ACC112 (cell line): ENCODE measurements around the gene GOT2.
"Not testable (repeated sequence)": the region's sequence is repeated elsewhere in the genome, so short reads cannot be mapped to it uniquely, and the experiment has no call there.

Experiments used
- H2AFZ ChIP-seq: fragments of 200-600 bp; sonication (generic); one replicate; pipeline ENCODE4 v1.6.0; 2017; ENCODE audit warnings: antibody characterized with exemption, low read length; ENCODE audit not compliant: unreplicated experiment
- H3K27ac ChIP-seq: fragments of 200-600 bp; sonication (generic); 2 replicates; pipeline ENCODE4 v1.5.1; 2014; ENCODE audit warnings: low read depth, mild to moderate bottlenecking, antibody characterized with exemption, low read length, moderate library complexity
- H3K27me3 ChIP-seq: fragments of 200-600 bp; sonication (generic); 2 replicates; pipeline ENCODE4 v1.6.1; 2014; ENCODE audit warnings: mild to moderate bottlenecking, antibody characterized with exemption, low read length, moderate library complexity, mixed read lengths; ENCODE audit not compliant: insufficient read depth
- H3K36me3 ChIP-seq: fragments of 200-600 bp; sonication (generic); 2 replicates; pipeline ENCODE4 v1.6.1; 2016; ENCODE audit warnings: mild to moderate bottlenecking, antibody characterized with exemption, low read length, moderate library complexity, mixed read lengths; ENCODE audit not compliant: insufficient read depth
- H3K4me1 ChIP-seq: fragments of 200-600 bp; sonication (generic); one replicate; pipeline ENCODE4 v1.6.1; 2016; ENCODE audit warnings: low read length, mixed read lengths; ENCODE audit not compliant: insufficient read depth, unreplicated experiment, control insufficient read depth
- H3K4me3 ChIP-seq: fragments of 200-600 bp; sonication (generic); 2 replicates; pipeline ENCODE4 v1.5.1; 2014; ENCODE audit warnings: mild to moderate bottlenecking, low read depth, low read length
- H3K79me2 ChIP-seq: fragments of 200-600 bp; sonication (generic); one replicate; pipeline ENCODE4 v1.6.0; 2016; ENCODE audit warnings: low read length; ENCODE audit not compliant: control insufficient read depth, unreplicated experiment, insufficient read depth

Gene GOT2

GRCh38 chr16:58717994-58718393 is 16.1 kb downstream of the GOT2 start:
- H2AFZ ChIP-seq = no peak overlapping the region
- H3K27me3 ChIP-seq = no peaks in the 10 kb centered on the region
- H3K4me3 ChIP-seq = no peak overlapping the region
- no peaks in the 10 kb centered on the region for H3K79me2 ChIP-seq
- H3K27ac ChIP-seq = no peak overlapping the region
- H3K4me1 ChIP-seq = no peaks in the 10 kb centered on the region
- peaks cover 16% of the 10 kb centered on the region; the same call in 1 of the 2 replicates for H3K36me3 ChIP-seq

GRCh38 chr16:58716468-58716867 is 17.6 kb downstream of the GOT2 start:
- H3K27ac ChIP-seq = no peak overlapping the region
- no peak overlapping the region for H2AFZ ChIP-seq
- H3K36me3 ChIP-seq = peaks cover 15% of the 10 kb centered on the region; the same call in 1 of the 2 replicates
- H3K4me1 ChIP-seq = no peaks in the 10 kb centered on the region
- H3K79me2 ChIP-seq = no peaks in the 10 kb centered on the region
- no peaks in the 10 kb centered on the region for H3K27me3 ChIP-seq
- no peak overlapping the region for H3K4me3 ChIP-seq

- H3K4me1 ChIP-seq = no peaks in the 10 kb centered on the region
- no peak overlapping the region for H3K27ac ChIP-seq
- peaks cover 12% of the 10 kb centered on the region; the same call in 1 of the 2 replicates for H3K36me3 ChIP-seq
- no peaks in the 10 kb centered on the region for H3K79me2 ChIP-seq
- no peaks in the 10 kb centered on the region for H3K27me3 ChIP-seq
- no peak overlapping the region for H2AFZ ChIP-seq
- H3K4me3 ChIP-seq = no peak overlapping the region
These were observed 20.4 kb downstream of the GOT2 start for GRCh38 chr16:58713742-58714141.

- Histone ChIP-seq H3K27me3 (no peaks in the 10 kb centered on the region), H3K36me3 (peaks cover 12% of the 10 kb centered on the region), H3K27ac (no peak overlapping the region)
These were observed 24.8 kb downstream of the GOT2 start for GRCh38 chr16:58709333-58709732.

GRCh38 chr16:58699151-58699550 is 35.0 kb downstream of the GOT2 start:
- Histone ChIP-seq H3K79me2 (no peaks in the 10 kb centered on the region), H3K27ac (no peak overlapping the region), H3K4me1 (no peaks in the 10 kb centered on the region), H3K27me3 (no peaks in the 10 kb centered on the region), H3K36me3 (no peaks in the 10 kb centered on the region), H2AFZ (peak overlapping the region; percentile 25), H3K4me3 (no peak overlapping the region)

More at GRCh38 chr16:58709333-58709732, 24.8 kb downstream of the GOT2 start:
- H3K4me3 ChIP-seq = no peak overlapping the region
- no peaks in the 10 kb centered on the region for H3K79me2 ChIP-seq
- no peak overlapping the region for H2AFZ ChIP-seq
- H3K4me1 ChIP-seq = no peaks in the 10 kb centered on the region

- H3K36me3 ChIP-seq = no peaks in the 10 kb centered on the region
- H3K4me1 ChIP-seq = no peaks in the 10 kb centered on the region
- H3K79me2 ChIP-seq = no peaks in the 10 kb centered on the region
- no peaks in the 10 kb centered on the region for H3K27me3 ChIP-seq
- H3K27ac ChIP-seq = no peak overlapping the region
- H3K4me3 ChIP-seq = no peak overlapping the region
- H2AFZ ChIP-seq = no peak overlapping the region
These were observed 38.7 kb downstream of the GOT2 start for GRCh38 chr16:58695368-58695767.

- Histone ChIP-seq H3K27me3 (no peaks in the 10 kb centered on the region), H3K4me3 (no peak overlapping the region), H3K4me1 (no peaks in the 10 kb centered on the region), H3K27ac (no peak overlapping the region), H3K36me3 (no peaks in the 10 kb centered on the region), H2AFZ (no peak overlapping the region), H3K79me2 (no peaks in the 10 kb centered on the region)
These were observed 41.7 kb downstream of the GOT2 start for GRCh38 chr16:58692450-58692849.

GRCh38 chr16:58686985-58687706 is 47.0 kb downstream of the GOT2 start:
- Histone ChIP-seq H3K79me2 (peaks cover 16% of the 10 kb centered on the region), H3K4me1 (peaks cover 12% of the 10 kb centered on the region), H3K27ac (peak overlapping the region; percentile 40)
- not testable (repeated sequence) for H2AFZ ChIP-seq, H3K4me3 ChIP-seq, H3K27me3 ChIP-seq, H3K36me3 ChIP-seq

- Histone ChIP-seq H3K27me3 (no peaks in the 10 kb centered on the region), H3K79me2 (peaks cover 16% of the 10 kb centered on the region), H2AFZ (peak overlapping the region; percentile 96), H3K27ac (no peak overlapping the region), H3K4me3 (peak overlapping the region; percentile 96), H3K4me1 (peaks cover 12% of the 10 kb centered on the region), H3K36me3 (peaks cover 7% of the 10 kb centered on the region; the same call in 1 of the 2 replicates)
These were observed 49.0 kb downstream of the GOT2 start for GRCh38 chr16:58685084-58685449.

GRCh38 chr16:58684354-58685083 is 49.6 kb downstream of the GOT2 start, which contains the start of gene SLC38A7:
TSS of gene SLC38A7 (minus strand) at chr16:58684770. CDS start at chr16:58680126, 4,644 bp downstream.
- peak within 1 kb of the TSS; percentile 96 for H3K4me3 ChIP-seq
- peaks cover 12% of the 10 kb centered on the region for H3K4me1 ChIP-seq
- H3K79me2 ChIP-seq = peaks cover 16% of the 10 kb centered on the region
- peak within 1 kb of the TSS; percentile 64 for H3K27ac ChIP-seq
- peak within 1 kb of the TSS; percentile 96 for H2AFZ ChIP-seq
- H3K36me3 ChIP-seq = peaks cover 7% of the 10 kb centered on the region; the same call in 1 of the 2 replicates
- no peaks in the 10 kb centered on the region for H3K27me3 ChIP-seq

GRCh38 chr16:58684001-58684353 is 50.1 kb downstream of the GOT2 start:
- H3K79me2 ChIP-seq = peaks cover 16% of the 10 kb centered on the region
- no peaks in the 10 kb centered on the region for H3K27me3 ChIP-seq
- peak overlapping the region; percentile 96 for H2AFZ ChIP-seq
- peak overlapping the region; percentile 96 for H3K4me3 ChIP-seq
- peak overlapping the region; percentile 64 for H3K27ac ChIP-seq
- peaks cover 7% of the 10 kb centered on the region; the same call in 1 of the 2 replicates for H3K36me3 ChIP-seq
- H3K4me1 ChIP-seq = peaks cover 12% of the 10 kb centered on the region
